GM10266 (cell line): ENCODE results near the gene GNAZ.

Experiments
- DNase-seq: peaks from one replicate; pipeline ENCODE4 v3.0.0; 2012; ENCODE audit errors: extremely low spot score
- TF ChIP-seq, protein P1 (sequence below): IDR thresholded peaks from 2 replicates; pipeline ENCODE4 v1.5.1; 2012; ENCODE audit warnings: mild to moderate bottlenecking, low read depth; ENCODE audit not compliant: control insufficient read depth, insufficient read depth; ENCODE audit errors: missing control alignments

Gene GNAZ

GRCh38 chr22:23113067-23113846 lies 42.9 kb downstream of the GNAZ start:
- TF ChIP-seq, protein P1, sequence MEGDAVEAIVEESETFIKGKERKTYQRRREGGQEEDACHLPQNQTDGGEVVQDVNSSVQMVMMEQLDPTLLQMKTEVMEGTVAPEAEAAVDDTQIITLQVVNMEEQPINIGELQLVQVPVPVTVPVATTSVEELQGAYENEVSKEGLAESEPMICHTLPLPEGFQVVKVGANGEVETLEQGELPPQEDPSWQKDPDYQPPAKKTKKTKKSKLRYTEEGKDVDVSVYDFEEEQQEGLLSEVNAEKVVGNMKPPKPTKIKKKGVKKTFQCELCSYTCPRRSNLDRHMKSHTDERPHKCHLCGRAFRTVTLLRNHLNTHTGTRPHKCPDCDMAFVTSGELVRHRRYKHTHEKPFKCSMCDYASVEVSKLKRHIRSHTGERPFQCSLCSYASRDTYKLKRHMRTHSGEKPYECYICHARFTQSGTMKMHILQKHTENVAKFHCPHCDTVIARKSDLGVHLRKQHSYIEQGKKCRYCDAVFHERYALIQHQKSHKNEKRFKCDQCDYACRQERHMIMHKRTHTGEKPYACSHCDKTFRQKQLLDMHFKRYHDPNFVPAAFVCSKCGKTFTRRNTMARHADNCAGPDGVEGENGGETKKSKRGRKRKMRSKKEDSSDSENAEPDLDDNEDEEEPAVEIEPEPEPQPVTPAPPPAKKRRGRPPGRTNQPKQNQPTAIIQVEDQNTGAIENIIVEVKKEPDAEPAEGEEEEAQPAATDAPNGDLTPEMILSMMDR, result no peak
- DNase-seq, result no peak

- TF ChIP-seq, protein P1, result no peak
- DNase-seq, result no peak
Measured at GRCh38 chr22:23113847-23114720, 43.8 kb downstream of the GNAZ start.

GRCh38 chr22:23114721-23115020 lies 44.4 kb downstream of the GNAZ start:
- no peak for DNase-seq
- TF ChIP-seq, protein P1, result no peak

GRCh38 chr22:23115369-23115768 lies 45.0 kb downstream of the GNAZ start:
- TF ChIP-seq, protein P1, result no peak

GRCh38 chr22:23115825-23116494 lies 45.6 kb downstream of the GNAZ start:
- TF ChIP-seq, protein P1, result no peak

More at GRCh38 chr22:23115369-23115768, 45.0 kb downstream of the GNAZ start:
- no peak for DNase-seq

GRCh38 chr22:23116506-23117263 lies 46.4 kb downstream of the GNAZ start:
- TF ChIP-seq, protein P1, result no peak
- DNase-seq, result no peak

More at GRCh38 chr22:23115825-23116494, 45.6 kb downstream of the GNAZ start:
- no peak for DNase-seq
